PC-3 (cell line): Measurements from ENCODE around the gene PIP5K1C.

Experiments
- EZH2 ChIP-seq: fragments of 300-600 bp; sonication (generic); IDR thresholded peaks from one replicate; pipeline ENCODE4 v1.6.1; 2017; ENCODE audit warnings: antibody characterized with exemption, mild to moderate bottlenecking, low read length; ENCODE audit not compliant: unreplicated experiment
- EZH2phosphoT487 ChIP-seq: fragments of 300-600 bp; sonication (generic); IDR thresholded peaks from 2 replicates; pipeline ENCODE4 v1.6.1; 2018; ENCODE audit warnings: mild to moderate bottlenecking, antibody characterized with exemption, low read length, borderline replicate concordance
- TF ChIP-seq, protein P1 (sequence below): fragments of 300-600 bp; sonication (generic); conservative IDR thresholded peaks from 2 replicates; pipeline ENCODE4 v1.5.1; 2017; ENCODE audit warnings: antibody characterized with exemption, low read depth, mild to moderate bottlenecking, low read length

DNA sequence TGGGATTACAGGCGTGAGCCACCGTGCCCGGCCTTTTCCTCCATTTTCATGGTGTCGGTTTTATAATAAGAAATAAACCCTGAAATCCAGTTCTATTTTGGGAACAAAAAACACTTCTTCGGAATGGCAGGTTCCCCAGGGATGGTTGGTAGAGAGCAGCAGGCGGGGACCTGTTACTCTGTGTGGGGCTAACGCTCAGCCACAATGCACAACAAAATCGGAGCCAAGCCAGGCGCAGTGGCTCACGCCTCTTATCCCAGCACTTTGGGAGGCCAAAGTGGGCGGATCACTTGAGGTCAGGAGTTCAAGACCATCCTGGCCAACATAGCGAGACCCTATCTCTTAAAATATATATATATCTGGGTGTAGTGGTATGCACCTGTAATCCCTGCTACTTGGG is 99.2 kb downstream of the PIP5K1C start:
- TF ChIP-seq, protein P1, sequence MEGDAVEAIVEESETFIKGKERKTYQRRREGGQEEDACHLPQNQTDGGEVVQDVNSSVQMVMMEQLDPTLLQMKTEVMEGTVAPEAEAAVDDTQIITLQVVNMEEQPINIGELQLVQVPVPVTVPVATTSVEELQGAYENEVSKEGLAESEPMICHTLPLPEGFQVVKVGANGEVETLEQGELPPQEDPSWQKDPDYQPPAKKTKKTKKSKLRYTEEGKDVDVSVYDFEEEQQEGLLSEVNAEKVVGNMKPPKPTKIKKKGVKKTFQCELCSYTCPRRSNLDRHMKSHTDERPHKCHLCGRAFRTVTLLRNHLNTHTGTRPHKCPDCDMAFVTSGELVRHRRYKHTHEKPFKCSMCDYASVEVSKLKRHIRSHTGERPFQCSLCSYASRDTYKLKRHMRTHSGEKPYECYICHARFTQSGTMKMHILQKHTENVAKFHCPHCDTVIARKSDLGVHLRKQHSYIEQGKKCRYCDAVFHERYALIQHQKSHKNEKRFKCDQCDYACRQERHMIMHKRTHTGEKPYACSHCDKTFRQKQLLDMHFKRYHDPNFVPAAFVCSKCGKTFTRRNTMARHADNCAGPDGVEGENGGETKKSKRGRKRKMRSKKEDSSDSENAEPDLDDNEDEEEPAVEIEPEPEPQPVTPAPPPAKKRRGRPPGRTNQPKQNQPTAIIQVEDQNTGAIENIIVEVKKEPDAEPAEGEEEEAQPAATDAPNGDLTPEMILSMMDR: no peak
- no peak for TF ChIP-seq EZH2
- TF ChIP-seq EZH2phosphoT487: no peak
